Neuronal stem cell (in vitro differentiated cells): ENCODE measurements around the gene RXRB.

Source experiments
- DNase-seq: peaks from one replicate; pipeline ENCODE4 v3.0.0-alpha.2; 2013; ENCODE audit warnings: low spot score
- H2AFZ ChIP-seq: one replicate; pipeline ENCODE4 v1.6.1; 2013; ENCODE audit warnings: mild to moderate bottlenecking, low read length, inconsistent platforms
- H2AK5ac ChIP-seq: 2 replicates; pipeline ENCODE4 v1.6.1; 2013; ENCODE audit warnings: low read depth, mild to moderate bottlenecking, inconsistent platforms, low read length, moderate library complexity, mixed read lengths
- H2BK120ac ChIP-seq: 2 replicates; pipeline ENCODE4 v1.6.1; 2013; ENCODE audit warnings: low read depth, mild to moderate bottlenecking, inconsistent platforms, low read length, moderate library complexity, mixed read lengths
- H2BK12ac ChIP-seq: one replicate; pipeline ENCODE4 v1.6.1; 2013; ENCODE audit warnings: low read length, inconsistent platforms
- H2BK15ac ChIP-seq: 2 replicates; pipeline ENCODE4 v1.6.1; 2013; ENCODE audit warnings: mild to moderate bottlenecking, low read length, inconsistent platforms, mixed read lengths
- H2BK5ac ChIP-seq: one replicate; pipeline ENCODE4 v1.6.1; 2013; ENCODE audit warnings: inconsistent platforms, mild to moderate bottlenecking, low read length, moderate library complexity
- H3K14ac ChIP-seq: one replicate; pipeline ENCODE4 v1.6.1; 2013; ENCODE audit warnings: low read length, inconsistent platforms
- H3K18ac ChIP-seq: 2 replicates; pipeline ENCODE4 v1.6.1; 2013; ENCODE audit warnings: low read length, inconsistent platforms
- H3K23ac ChIP-seq: 2 replicates; pipeline ENCODE4 v1.6.1; 2013; ENCODE audit warnings: low read depth, mild to moderate bottlenecking, mixed read lengths, low read length, inconsistent platforms; ENCODE audit not compliant: poor library complexity
- H3K27ac ChIP-seq: replicated peaks from 3 replicates; pipeline ENCODE4 v1.5.1; 2013; ENCODE audit warnings: low read length, inconsistent platforms
- H3K27me3 ChIP-seq, 3 experiments: 2 replicates each; pipeline ENCODE4 v1.6.1; 2013; ENCODE audit warnings: low read length in 3 of 3, mild to moderate bottlenecking in 2 of 3, inconsistent platforms in 1 of 3, low read depth in 1 of 3, mixed read lengths in 1 of 3, moderate library complexity in 1 of 3; ENCODE audit not compliant: control insufficient read depth in 3 of 3, insufficient read depth in 3 of 3
- H3K36me3 ChIP-seq, 2 donors: replicated peaks in 1 of 2; 2 replicates each; pipeline ENCODE4 v1.6.1; 2013; ENCODE audit warnings: low read length in 2 of 2; ENCODE audit not compliant: control insufficient read depth in 2 of 2, insufficient read depth in 2 of 2
- H3K4ac ChIP-seq: 2 replicates; pipeline ENCODE4 v1.6.1; 2013; ENCODE audit warnings: inconsistent platforms, mild to moderate bottlenecking, low read length, moderate library complexity
- H3K4me1 ChIP-seq, 2 donors: 1 replicate in 1 of 2; 2 replicates in 1 of 2; pipeline ENCODE4 v1.6.1; 2013; ENCODE audit warnings: low read length in 2 of 2, low read depth in 1 of 2; ENCODE audit not compliant: control insufficient read depth in 2 of 2, insufficient read depth in 1 of 2
- H3K4me2 ChIP-seq: one replicate; pipeline ENCODE4 v1.6.1; 2013; ENCODE audit warnings: mild to moderate bottlenecking, low read length, inconsistent platforms; ENCODE audit not compliant: insufficient read depth, poor library complexity, severe bottlenecking
- H3K4me3 ChIP-seq, 2 donors: 2 replicates each; pipeline ENCODE4 v1.5.1; 2013; ENCODE audit warnings: low read length in 2 of 2, mild to moderate bottlenecking in 2 of 2, inconsistent platforms in 1 of 2, moderate library complexity in 1 of 2
- H3K79me1 ChIP-seq: one replicate; pipeline ENCODE4 v1.6.1; 2013; ENCODE audit warnings: low read depth, mild to moderate bottlenecking, inconsistent platforms, low read length, moderate library complexity
- H3K9ac ChIP-seq: one replicate; pipeline ENCODE4 v1.6.1; 2013; ENCODE audit warnings: mild to moderate bottlenecking, low read depth, low read length, inconsistent platforms; ENCODE audit not compliant: poor library complexity
- H3K9me3 ChIP-seq, 2 donors: replicated peaks in 1 of 2; 2 replicates each; pipeline versions ENCODE3 to v1.6.1; 2013; ENCODE audit warnings: low read length in 2 of 2, mild to moderate bottlenecking in 2 of 2, inconsistent platforms in 1 of 2, low read depth in 1 of 2, mixed read lengths in 1 of 2, moderate library complexity in 1 of 2; ENCODE audit not compliant: control insufficient read depth in 2 of 2, insufficient read depth in 1 of 2
- H4K8ac ChIP-seq: one replicate; pipeline ENCODE4 v1.6.1; 2013; ENCODE audit warnings: low read depth, mild to moderate bottlenecking, inconsistent platforms, low read length, moderate library complexity
- H4K91ac ChIP-seq: one replicate; pipeline ENCODE4 v1.6.1; 2013; ENCODE audit warnings: low read length, low read depth, mild to moderate bottlenecking, inconsistent platforms; ENCODE audit not compliant: poor library complexity
- WGBS, 2 donors: extraction: QIAGEN DNeasy Blood & Tissue Kit; methylation state at CpG; one replicate each; pipeline ENCODE4 v1.1.7; 2013; ENCODE audit warnings: missing lambda C conversion rate in 2 of 2, mixed read lengths in 1 of 2; ENCODE audit not compliant: insufficient read length in 2 of 2, insufficient replicate concordance in 1 of 2; ENCODE audit errors: extremely low coverage in 2 of 2; 5-methylcytosine and 5-hydroxymethylcytosine counted together

Gene RXRB

DNA sequence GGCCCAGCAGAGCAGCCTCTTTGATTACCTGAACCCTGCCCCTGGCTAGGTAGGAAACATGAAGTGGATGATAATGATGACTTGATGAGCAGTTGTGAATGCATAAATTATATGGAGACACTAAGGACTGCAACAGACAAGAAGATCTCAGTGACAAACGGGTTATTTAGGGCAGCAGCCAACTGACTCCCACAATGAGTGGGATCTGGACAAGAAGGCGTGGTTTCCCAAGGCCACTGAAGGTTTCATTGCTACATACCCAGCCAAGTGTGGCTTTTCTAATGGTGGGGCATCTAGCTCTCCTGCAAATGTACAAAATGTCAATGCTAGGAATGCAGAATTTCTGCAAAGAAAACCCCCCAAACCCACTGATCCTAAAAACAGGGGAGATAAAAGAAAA, 37.3 kb upstream of the RXRB start:
- no peak overlapping the region for H4K8ac ChIP-seq
- no peak overlapping the region for H3K4me2 ChIP-seq
- no peak overlapping the region for H2AK5ac ChIP-seq
- no peak overlapping the region for H3K27ac ChIP-seq
- no peak overlapping the region for H3K14ac ChIP-seq
- H3K36me3 ChIP-seq = no peaks in the 10 kb centered on the region
- H3K18ac ChIP-seq = no peak overlapping the region
- peaks cover 0 to 20% (median 2%) of the 10 kb centered on the region in 3 experiments for H3K27me3 ChIP-seq
- no peaks in the 10 kb centered on the region for H3K79me1 ChIP-seq
- H3K23ac ChIP-seq = no peak overlapping the region
- H2BK5ac ChIP-seq = no peak overlapping the region
- no peak overlapping the region for H3K4ac ChIP-seq
- H3K4me3 ChIP-seq = no peak overlapping the region
- no peak overlapping the region for H2BK120ac ChIP-seq
- no CpG with 5 or more reads among the region's 2 CpGs for WGBS, 2 donors
- no peak overlapping the region for H2AFZ ChIP-seq
- no peak overlapping the region for H3K9ac ChIP-seq
- DNase-seq = no peak
- no peak overlapping the region for H4K91ac ChIP-seq
- H2BK12ac ChIP-seq = no peak overlapping the region
- no peak overlapping the region for H2BK15ac ChIP-seq
- no peaks in the 10 kb centered on the region for H3K9me3 ChIP-seq
- H3K4me1 ChIP-seq = peaks cover 0 to 4% of the 10 kb centered on the region in 2 donors

DNA sequence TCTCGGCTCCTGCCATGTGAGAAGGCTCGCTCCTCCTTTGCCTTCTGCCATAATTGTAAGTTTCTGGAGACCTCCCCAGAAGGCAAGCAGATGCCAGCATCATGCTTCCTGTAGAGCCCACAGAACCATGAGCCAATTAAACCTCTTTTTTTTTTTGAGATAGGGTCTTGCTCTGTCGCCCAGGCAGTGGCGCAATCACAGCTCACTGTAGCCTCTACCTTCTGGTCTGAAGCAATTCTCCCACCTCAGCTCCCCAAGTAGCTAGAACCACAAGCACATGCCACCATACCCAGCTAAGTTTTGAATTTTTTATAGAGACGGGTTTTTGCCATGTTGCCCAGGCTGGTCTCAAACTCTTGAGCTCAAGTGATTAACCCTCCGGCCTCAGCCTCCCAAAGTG, 36.4 kb upstream of the RXRB start:
- Histone ChIP-seq H3K9ac (no peak overlapping the region), H3K4ac (no peak overlapping the region), H2BK12ac (no peak overlapping the region), H3K23ac (no peak overlapping the region), H2AFZ (no peak overlapping the region), H3K14ac (no peak overlapping the region), H3K9me3 (no peaks in the 10 kb centered on the region), H4K8ac (no peak overlapping the region), H3K4me2 (no peak overlapping the region), H3K27me3 (peaks cover 0 to 25% (median 0%) of the 10 kb centered on the region in 3 experiments), H3K18ac (no peak overlapping the region), H3K79me1 (no peaks in the 10 kb centered on the region), H3K36me3 (no peaks in the 10 kb centered on the region), H3K4me1 (peaks cover 0 to 4% of the 10 kb centered on the region in 2 donors), H2BK5ac (no peak overlapping the region), H2BK120ac (no peak overlapping the region), H3K4me3 (no peak overlapping the region), H2BK15ac (no peak overlapping the region), H3K27ac (no peak overlapping the region), H4K91ac (no peak overlapping the region), H2AK5ac (no peak overlapping the region)
- DNase-seq = no peak
- WGBS, 2 donors = no CpG with 5 or more reads among the region's 6 CpGs

DNA sequence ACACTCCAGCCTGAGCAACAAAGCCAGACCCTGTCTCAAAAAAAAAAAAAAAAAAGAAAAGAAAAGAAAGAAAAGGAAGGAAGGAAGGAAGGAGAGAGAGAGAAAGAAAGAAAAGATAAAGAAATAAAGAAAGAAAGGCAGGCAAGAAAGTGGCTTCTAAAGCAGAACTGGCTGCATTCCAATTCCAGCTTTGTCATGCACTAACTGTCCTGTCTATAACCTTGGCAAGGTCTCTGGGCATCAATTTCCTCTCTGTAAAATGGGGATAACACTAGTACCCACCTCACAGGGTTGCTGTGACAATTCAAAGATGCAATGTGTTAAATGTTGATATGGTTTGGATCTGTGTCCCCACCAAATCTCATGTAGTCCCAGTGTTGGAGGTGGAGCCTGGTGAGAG, 35.9 kb upstream of the RXRB start:
- Histone ChIP-seq H3K18ac (no peak overlapping the region), H2BK12ac (no peak overlapping the region), H3K9me3 (no peaks in the 10 kb centered on the region), H3K14ac (no peak overlapping the region), H3K79me1 (no peaks in the 10 kb centered on the region), H3K4me1 (peaks cover 0 to 4% of the 10 kb centered on the region in 2 donors), H3K27me3 (peaks cover 0 to 28% (median 0%) of the 10 kb centered on the region in 3 experiments), H3K4me2 (no peak overlapping the region), H3K4me3 (no peak overlapping the region), H4K8ac (no peak overlapping the region), H3K23ac (no peak overlapping the region), H3K9ac (no peak overlapping the region), H4K91ac (no peak overlapping the region), H2BK5ac (no peak overlapping the region), H2AK5ac (no peak overlapping the region), H2BK120ac (no peak overlapping the region), H3K36me3 (no peaks in the 10 kb centered on the region), H3K27ac (no peak overlapping the region), H2BK15ac (no peak overlapping the region), H2AFZ (no peak overlapping the region), H3K4ac (no peak overlapping the region)
- no peak for DNase-seq

DNA sequence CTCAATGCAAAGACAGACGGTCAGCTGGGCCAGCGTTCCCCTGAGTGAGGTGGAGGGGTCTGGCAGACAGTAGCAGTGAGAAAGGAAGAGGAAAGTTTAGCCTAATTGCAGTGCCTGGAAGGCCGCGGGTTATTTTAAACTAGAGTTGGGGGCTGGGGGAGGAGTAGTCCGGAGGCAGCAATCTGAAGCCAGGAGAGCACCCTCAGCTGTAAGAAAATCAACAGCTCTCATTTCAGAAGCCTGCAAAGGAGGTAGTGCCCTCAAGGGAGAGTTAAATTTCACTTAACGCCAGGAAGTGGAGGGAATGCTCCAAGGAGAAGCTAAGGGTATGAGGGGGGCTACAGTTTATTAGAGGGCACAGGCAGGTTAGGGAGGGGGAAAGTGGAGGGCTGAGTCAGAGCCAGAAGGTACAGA, 34.8 kb upstream of the RXRB start:
- Histone ChIP-seq H2AFZ (peak overlapping the region; percentile 83), H4K91ac (no peak overlapping the region), H3K14ac (no peak overlapping the region), H3K27me3 (peaks cover 0 to 35% (median 0%) of the 10 kb centered on the region in 3 experiments), H3K4ac (no peak overlapping the region), H3K9me3 (no peaks in the 10 kb centered on the region), H3K79me1 (no peaks in the 10 kb centered on the region), H2AK5ac (no peak overlapping the region), H3K23ac (no peak overlapping the region), H2BK12ac (no peak overlapping the region), H3K27ac (no peak overlapping the region), H3K18ac (no peak overlapping the region), H3K4me1 (peaks cover 0 to 4% of the 10 kb centered on the region in 2 donors), H4K8ac (no peak overlapping the region), H2BK5ac (no peak overlapping the region), H3K36me3 (no peaks in the 10 kb centered on the region), H3K9ac (no peak overlapping the region), H3K4me2 (no peak overlapping the region), H2BK15ac (no peak overlapping the region), H2BK120ac (no peak overlapping the region), H3K4me3 (no peak overlapping the region)
- no CpG with 5 or more reads among the region's 6 CpGs for WGBS, 2 donors
- DNase-seq = no peak
